Measurements from ENCODE around the gene ABCC12. TPM values are rescaled to one million over a fixed set of nuclear protein-coding genes. Genes with fewer than 3 reads are reported as not detected.

Gene ABCC12
- total and polyA plus RNA-seq, 2 donors (not counting 3 experiments of a cell fraction or from before 2014, with no cell fraction given) = not detected

- Histone ChIP-seq H3K27me3 (ENCODE audit: control insufficient read depth in 2 of 2, insufficient read depth in 2 of 2, low read length in 2 of 2) (peaks cover 0 to 4% of the 10 kb centered on the region in 2 experiments), H3K9me3 (replicated peaks; ENCODE audit: control insufficient read depth, insufficient read depth, low read length) (no peaks in the 10 kb centered on the region), H3K4me2 (ENCODE audit: insufficient read depth, low read length) (no peak overlapping the region), H3K27ac (ENCODE audit: insufficient read depth, low read depth, low read length) (no peak overlapping the region), H4K20me1 (replicated peaks; ENCODE audit: control insufficient read depth, extremely low read depth, insufficient read depth, low read length) (no peaks in the 10 kb centered on the region), H3K4me3 (replicated peaks in 1 of 3; ENCODE audit: insufficient read depth in 1 of 3, low read depth in 1 of 3, low read length in 3 of 3) (no peak overlapping the region), H3K36me3 (ENCODE audit: control insufficient read depth in 2 of 2, extremely low read depth in 1 of 2, insufficient read depth in 2 of 2, low read length in 2 of 2) (no peaks in the 10 kb centered on the region), H3K79me2 (ENCODE audit: control insufficient read depth, insufficient read depth, low read length) (no peaks in the 10 kb centered on the region), H2AFZ (ENCODE audit: low read depth, low read length) (no peak overlapping the region), H3K4me1 (ENCODE audit: control insufficient read depth, extremely low read depth, insufficient read depth, low read length) (no peaks in the 10 kb centered on the region), H3K9ac (replicated peaks; ENCODE audit: extremely low read depth, insufficient read depth, low read length) (no peak overlapping the region), H3K9me1 (replicated peaks; ENCODE audit: control insufficient read depth, extremely low read depth, insufficient read depth, low read length) (no peaks in the 10 kb centered on the region)
- no peak for FAIRE-seq
- intact Hi-C loops (cut with micrococcal nuclease) = no loop called here
- no peak for DNase-seq (ENCODE audit: low read depth, low spot score)
- no peak for TF ChIP-seq POLR2A (IDR thresholded peaks at IDR 0.05; ENCODE audit: low read depth, low read length)
- TF ChIP-seq EZH2 (IDR thresholded peaks at IDR 0.05; ENCODE audit: borderline replicate concordance, low read depth, low read length, severe bottlenecking) = no peak
- TF ChIP-seq GATA2 (IDR thresholded peaks at IDR 0.05; ENCODE audit: insufficient read depth, insufficient read length, low read depth, low read length) = no peak
- no peak for TF ChIP-seq FOS (IDR thresholded peaks at IDR 0.05; ENCODE audit: borderline replicate concordance, insufficient read depth, low read length)
- TF ChIP-seq MYC (IDR thresholded peaks at IDR 0.05; ENCODE audit: low read depth, low read length) = no peak
- TF ChIP-seq MAX (IDR thresholded peaks at IDR 0.05; ENCODE audit: insufficient read depth, insufficient read length) = no peak
- TF ChIP-seq CTCF (IDR thresholded peaks at IDR 0.05; ENCODE audit: extremely low read depth in 1 of 2, insufficient read depth in 1 of 2, low read depth in 1 of 2, low read length in 2 of 2) = no peak
- TF ChIP-seq POLR2AphosphoS5 (IDR thresholded peaks at IDR 0.05; ENCODE audit: insufficient read depth, low read depth, low read length) = no peak
- TF ChIP-seq JUN (IDR thresholded peaks at IDR 0.05; ENCODE audit: borderline replicate concordance, insufficient read depth, insufficient read length, low read depth) = no peak
- dilution Hi-C loops (cut with MboI; ENCODE audit: extremely low pct_ligation_motif_present, low sequenced_read_pairs) = no loop called here
- POLR2A ChIA-PET = no interaction called here
- BruUV-seq (replicated peaks) = no TSS peak
- CTCF ChIA-PET = interaction anchor here (4.7 kb wide), 1 partner anchor 20 kb away, joined by 19 read pairs; no protein-coding TSS in a partner anchor
Measured at GRCh38 chr16:48184681-48185080, 28.9 kb upstream of the ABCC12 start.

All from endothelial cell of umbilical vein (primary cell).